NCI-H2107 treated with DMSO at 0.1 percent for 48 hours (cell line): Measurements from ENCODE around the gene F13A1.

Experiments used
- DNase-seq: peaks from one replicate; lab custom pipeline; 2025; ENCODE audit not compliant: unreplicated experiment; lab: John Stamatoyannopoulos, UW

Gene F13A1

DNA sequence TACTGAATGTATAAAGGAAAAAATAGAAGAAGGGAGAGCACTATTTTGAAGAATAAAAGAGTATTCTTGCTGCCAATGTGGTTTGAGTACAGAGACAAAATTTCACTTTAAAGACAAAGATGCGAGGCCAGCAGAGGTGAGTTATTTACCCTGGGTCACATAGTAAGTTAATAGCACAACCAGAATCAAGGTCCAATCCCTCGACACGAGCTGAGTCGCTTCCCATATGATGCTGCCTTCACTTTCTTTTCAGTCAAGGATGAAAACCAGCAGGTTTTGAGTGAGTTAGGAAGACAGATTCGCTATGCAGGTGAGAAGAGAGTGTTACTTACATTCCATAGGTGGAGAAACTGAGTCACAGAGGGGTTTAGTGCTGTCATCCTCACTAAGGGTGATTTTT, 75.8 kb downstream of the F13A1 start:
- DNase-seq, result no peak

DNA sequence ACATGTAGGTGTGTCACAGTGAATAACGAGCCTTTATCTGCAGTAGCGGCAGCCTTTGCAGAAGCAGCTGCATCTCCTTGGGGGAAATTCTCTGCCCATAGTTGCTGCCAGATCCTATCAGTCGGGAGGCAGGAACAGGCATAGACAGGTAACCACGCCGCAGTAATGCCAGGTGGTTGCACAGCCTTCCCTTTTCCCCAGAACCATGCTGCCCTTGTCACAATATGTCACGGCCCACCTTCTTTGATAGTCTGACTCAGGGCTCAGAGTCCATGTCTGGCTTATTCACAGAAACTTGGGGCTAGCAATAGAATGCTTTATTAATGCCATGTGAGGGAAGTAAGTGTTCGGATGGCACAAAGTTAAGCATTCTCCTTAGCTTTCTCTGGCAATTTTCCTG, 76.6 kb downstream of the F13A1 start:
- no peak for DNase-seq

DNA sequence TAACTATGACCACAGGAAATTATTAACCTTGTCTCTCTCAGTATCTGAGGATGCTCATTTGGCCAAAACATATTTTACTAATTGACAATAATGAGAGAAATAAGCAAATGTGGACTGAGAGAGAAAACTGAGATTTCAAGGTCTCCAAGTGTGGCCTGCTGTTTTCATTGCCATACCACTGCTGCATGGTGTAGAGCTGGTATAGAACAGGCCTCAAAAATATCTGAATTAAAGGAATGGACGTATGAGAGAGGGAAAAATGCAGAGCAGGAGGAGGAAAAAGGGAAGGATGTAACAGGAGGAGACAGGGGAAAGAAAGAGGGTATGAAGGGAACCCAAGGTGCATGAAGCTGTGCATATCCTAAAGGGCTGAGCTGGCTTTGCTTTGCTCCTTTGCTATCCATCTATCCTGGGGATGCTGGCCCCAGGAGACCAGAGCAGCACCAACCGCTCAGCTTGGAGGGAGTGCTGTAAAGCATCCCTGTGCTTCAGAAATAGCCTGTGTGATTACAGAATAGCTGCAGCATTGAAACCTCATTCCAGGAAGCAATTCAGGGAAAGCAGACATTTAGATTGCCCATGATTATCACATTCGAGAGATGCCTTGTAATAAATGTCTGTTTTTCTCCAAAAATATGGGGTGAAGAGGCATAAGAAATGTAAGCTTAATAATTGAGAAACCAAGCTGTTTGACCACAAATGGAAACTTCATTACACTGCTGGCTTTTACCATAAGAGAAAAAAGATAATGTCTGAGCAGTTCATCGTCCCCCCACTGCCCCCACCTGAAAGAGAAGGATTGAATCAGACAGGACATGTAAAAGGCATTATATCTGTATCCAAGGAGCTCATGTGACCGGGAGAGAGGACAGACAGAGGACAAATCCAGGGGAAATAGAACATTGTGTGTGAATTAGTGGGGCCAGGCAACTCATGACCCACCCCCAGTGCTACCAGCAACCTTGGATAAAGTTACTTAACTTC, 80.6 kb downstream of the F13A1 start:
- no peak for DNase-seq

DNA sequence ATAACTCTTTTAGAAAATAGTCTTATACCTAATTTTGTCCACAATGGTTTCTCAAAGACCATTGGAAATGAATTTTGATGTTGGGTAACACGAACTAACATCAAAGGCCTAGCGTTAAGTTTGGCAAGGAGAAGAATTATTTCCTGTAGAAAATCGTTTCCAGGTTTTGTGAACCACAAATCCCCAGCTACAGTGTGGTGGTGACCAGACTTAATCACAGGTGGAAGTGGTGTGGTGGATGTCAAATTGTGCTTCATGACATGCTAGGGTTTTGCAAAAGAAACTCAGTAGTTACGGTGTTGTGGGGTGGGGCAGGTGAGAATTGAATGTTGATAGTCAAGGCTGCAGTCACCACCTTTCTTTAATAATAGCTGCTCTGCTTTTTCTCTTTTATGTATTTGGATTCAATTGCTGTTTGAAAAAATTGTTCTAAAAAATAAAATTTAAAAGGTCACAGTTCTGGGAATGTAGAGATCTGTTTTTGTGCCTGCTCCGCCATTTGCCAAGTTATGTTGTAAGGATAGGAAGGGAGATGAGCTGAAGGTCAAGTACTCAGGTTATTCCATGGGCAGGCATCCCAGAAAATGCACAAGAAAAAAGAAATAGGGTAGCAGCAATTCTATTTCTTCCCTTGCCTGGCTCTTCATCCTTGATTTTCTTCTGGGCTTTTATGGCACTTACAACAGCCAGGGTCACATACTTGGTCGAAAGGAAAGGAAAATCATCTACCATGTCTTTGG, 83.6 kb downstream of the F13A1 start:
- no peak for DNase-seq

DNA sequence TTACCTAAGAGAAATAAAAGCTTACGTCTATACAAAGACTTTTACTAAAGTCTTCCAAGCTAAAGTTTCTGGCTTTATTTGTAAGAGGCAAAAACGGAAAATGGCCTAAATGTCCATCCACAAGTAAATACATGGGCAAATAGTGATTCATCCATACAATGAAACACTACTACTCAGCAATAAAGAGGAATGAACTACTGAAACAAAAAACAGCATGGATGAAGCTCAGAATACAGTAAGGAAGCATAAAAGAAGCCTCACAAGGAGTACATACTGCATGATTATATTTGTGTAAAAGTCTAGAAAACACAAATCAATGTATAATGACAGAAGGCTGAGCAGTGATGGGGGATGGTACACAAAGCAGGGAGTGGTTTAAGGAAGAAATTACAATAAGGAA, 84.7 kb downstream of the F13A1 start:
- DNase-seq, result no peak

DNA sequence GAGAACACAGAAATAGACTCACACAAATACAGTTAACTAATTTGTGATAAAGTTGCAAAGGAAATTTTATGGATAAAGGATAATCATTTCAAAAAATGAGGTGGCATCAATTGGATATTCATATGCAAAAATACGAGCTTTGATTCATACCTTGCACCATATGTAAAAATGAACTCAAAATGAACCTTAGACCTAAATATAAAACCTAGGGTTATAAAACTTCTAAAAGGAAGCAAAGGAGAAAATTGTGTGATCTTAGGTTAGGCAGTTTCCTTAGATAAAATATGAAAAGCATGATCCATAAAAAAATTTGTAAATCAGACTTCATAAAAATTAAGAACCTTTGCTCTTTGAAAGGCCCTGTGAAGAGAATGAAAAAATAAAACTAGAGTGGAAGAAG, 85.5 kb downstream of the F13A1 start:
- DNase-seq, result no peak

DNA sequence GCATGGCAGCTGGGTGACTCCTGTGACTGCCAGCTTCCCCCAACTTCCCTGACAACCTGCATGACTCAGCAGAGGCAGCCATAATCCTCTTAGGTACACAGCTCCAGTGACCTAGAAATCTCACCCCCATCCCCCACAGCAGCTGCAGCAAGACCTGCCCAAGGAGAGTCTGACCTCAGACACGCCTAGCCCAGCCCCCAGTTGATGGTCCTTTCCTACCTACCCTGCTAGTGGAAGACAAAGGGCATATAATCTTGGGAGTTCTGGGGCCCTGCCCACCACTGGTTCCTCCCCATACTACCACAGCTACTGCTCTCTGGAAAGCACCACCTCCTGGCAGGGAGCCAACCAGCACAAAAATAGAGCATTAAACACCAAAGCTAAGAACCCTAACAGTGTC, 90.2 kb downstream of the F13A1 start:
- DNase-seq, result no peak

DNA sequence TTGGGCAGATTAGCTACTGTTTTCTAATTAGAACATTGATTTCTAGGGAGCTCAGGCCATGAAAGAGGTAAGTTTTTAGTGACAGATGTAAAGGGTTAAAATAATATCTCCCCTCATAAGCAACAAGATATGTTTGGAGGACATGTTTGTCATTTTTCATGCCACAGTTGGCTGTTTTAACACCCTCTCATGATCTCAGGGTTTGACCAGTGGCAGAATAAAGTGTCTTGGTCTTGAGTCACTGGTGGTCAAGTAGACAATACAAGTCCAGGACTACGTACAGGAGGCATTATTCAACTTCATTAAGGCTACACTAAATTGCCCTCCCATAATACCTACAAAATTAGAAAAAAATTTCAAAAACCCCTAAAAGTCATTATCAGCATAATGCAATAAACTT, 92.6 kb downstream of the F13A1 start:
- DNase-seq, result no peak

DNA sequence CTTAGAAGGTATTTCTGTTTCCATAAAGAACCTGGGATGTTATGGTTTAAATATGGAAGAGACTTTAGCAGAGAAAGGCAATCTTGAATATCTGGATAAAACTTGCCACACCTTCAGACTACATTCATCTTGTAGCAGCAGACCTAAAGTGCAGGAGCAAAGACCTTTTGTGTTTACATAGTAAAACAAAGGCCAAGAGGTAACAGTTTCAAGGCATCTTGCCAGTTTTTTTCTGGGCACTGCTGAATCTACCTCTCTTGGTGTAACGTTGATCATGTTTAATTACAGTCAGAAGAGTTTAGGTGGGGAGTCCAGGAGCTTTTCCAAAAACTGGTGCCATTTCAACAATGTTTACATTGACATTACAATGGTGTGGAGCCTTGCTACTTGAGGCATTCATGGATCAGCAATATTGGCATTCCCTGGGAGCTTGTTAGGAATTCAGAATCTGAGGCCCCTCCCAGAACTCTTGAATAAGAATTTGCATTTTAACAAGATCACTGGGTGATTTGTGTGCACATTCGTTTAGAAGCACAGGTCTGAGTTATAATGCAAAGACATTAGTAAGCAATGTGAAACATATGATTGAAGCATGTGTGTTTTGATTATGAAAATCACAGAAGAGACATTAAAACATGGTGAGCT, 94.5 kb downstream of the F13A1 start:
- no peak for DNase-seq

DNA sequence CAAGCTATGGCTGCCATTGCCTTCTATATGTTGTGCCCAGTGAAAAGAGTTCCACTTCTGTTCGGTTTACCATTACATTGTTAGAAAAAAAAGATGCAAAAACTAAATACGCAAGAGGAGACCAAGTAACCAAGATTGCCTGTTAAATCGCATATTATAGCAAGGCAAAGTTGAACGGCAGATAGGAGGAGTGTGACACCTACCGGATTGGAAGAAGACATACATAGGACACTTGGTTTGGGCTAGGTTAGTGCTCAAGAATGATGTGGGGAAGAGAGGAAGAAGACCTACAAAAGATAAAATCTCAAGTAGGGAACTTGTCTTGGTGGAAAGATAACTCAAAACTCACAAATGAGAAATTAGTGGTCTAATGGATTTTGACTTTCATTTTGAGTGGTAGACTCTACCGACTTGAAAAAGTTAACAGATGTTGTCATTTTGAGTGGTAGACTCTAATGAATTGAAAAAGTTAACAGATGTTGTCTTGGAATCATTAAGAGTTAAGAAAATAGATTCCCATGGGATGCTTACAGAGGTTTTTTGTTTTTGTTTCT, 95.5 kb downstream of the F13A1 start:
- no peak for DNase-seq

DNA sequence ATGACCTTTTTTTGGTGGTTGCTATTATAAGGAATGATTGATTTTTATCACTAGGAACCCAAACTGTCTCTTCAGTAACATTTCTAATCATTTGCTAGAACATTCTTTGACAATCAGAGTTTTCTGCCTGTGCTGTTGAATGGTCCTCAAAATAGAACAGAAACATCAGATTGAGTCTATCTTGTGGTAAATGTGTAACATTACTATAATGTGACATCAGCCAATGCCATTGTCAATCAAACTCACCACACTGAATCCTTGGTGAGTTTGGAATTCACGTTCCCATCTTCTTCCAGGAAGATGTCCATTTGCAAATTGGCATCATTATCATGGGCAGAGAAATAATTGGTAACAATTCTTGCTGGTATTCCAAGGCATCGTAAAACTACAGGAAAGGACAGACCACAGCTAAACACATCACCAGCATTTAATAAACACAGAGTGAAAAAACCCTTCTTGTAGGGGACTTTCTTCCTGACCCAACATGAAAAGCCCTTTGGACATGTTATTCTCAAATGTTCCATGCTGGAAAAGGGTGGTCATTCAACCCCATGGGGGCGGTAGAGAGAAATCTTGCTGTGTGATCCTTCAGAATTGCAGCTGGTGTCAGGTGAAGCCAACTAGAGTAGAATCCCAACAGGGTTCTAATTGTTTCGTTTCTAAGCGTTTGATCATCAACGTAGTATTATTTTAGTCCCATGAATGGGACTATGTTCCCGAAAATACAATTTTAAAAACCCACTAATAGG, 98.5 kb downstream of the F13A1 start:
- no peak for DNase-seq

DNA sequence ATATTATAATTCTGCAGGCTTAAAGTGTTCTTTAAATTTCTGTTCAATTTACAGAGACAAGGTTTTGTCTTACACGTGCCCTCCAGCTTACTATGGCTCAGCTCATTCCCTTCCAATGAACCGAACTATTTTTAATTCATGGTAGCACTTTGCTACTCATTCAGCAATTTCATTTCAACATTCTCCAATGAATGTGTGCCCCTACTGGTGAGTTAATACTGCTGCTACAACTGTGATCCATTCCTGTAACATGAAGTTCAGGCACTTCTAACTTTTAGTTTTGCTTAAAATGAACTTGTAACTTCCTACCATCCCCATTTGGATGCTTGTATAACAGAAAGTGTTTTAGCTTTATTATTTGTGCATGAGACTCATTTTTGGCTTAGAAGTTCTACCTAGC, 99.7 kb downstream of the F13A1 start:
- DNase-seq, result no peak

DNA sequence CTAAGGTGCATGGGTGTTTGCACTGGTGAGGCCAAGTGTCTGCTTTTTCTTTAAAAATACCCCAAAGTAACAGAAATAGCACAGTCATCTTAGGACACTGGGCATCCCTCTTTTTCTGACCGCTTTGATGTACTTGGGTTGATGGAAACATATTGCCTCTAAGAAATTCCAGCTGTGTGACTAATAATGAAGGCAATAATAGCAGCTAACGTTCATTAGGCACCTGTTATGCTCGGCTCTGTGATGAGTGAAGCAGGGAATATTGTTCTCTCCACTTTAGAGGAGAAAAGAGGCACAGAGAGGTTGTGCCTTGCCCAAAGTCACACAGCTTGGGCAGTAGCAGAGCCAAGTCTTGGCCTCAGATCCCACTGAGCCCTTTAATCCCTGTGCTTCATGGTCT, 100.7 kb downstream of the F13A1 start:
- DNase-seq, result no peak

DNA sequence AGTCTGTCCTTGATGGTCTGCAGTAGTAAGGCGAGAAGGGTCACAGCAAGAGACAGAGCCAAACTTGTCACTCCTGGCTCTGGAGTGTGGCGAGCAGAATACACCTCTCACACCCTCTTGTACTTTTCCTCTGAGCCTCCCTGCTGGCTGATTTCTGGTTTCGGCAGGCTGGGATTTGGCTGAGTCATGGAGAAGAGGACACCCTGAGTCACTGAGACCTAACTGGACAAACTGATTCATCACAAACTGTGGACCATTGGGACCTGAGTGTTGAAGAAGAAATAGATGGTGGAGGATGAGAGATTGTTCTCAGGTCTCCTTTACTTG, 101.7 kb downstream of the F13A1 start:
- DNase-seq, result no peak

DNA sequence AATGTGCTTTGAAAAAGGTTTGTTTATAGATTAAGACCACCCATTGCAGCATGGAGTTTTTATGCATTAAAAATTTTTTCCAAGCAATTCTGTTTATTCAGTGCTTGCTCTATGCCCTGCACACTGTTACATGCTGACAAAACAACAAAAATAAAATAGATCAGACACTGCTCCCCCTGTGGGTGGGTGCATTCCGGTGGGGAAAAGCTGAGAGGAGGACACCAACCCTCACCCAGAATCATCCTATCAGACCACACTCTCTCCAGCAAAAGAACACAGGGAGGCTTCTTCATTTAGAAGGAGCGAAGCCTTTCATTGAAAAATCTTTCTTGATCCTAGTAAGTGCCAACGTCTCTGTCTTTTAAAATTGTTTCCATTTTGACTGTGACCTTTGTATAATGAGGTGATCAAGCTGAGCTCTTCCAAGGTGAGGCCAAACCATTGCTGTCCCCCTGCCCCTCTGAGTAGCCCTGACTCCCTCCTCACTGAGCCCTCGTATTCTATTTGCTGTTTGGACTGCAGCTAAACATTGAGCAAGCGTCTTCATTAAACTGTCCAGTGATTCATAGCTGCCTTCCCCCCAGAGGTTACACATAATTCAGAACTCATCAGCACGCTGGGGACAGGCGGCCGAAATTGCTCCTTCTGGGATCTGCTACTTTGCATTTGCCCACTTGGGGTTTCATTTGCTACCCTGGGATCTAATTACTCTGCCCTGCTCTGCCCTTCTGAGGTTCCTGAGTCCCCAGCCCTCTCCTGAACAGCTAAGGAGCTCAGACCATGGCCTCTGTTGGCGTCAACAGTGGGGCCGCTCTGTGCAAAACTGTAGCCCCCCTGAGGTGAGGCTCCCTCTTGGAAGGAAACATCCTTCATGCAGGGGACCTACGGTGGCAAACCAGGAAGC, 102.4 kb downstream of the F13A1 start:
- no peak for DNase-seq

DNA sequence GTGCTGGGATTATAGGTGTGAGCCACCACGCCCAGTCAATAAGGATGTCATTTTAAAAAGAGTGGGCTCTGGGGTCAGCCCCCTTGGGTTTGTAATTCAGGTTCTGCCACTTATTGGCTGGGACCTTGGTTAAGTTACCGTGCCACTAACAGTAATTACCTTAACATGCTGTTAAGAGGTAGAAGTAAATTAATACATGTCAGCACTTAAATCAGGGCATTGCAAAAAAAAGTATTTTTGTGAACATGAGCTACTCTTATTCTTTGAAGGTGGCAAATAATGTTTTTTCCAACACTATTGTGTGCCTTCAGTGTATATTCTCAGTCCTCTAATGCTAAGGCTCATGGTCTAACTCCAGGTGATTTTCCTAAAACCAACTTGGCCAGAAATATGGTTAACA, 109.5 kb downstream of the F13A1 start:
- DNase-seq, result no peak

DNA sequence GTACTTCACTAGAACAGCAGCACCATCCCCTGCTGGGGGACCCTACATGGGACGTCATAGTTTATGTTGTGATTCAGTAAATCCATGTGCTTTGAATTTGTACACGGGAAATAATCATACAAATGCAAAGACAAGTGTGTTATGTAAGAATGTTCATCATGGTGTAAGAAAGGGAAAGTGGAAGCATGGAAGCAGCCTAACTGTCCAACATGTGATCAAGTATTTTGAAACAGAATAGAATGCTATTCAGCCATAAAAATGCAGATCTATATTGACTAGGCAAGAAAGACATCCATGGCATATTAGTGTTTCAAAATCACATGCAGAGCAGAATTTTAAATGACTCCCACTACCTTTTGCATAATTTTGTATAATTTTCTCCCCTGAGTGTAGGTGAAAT, 117.6 kb downstream of the F13A1 start:
- no peak for DNase-seq

DNA sequence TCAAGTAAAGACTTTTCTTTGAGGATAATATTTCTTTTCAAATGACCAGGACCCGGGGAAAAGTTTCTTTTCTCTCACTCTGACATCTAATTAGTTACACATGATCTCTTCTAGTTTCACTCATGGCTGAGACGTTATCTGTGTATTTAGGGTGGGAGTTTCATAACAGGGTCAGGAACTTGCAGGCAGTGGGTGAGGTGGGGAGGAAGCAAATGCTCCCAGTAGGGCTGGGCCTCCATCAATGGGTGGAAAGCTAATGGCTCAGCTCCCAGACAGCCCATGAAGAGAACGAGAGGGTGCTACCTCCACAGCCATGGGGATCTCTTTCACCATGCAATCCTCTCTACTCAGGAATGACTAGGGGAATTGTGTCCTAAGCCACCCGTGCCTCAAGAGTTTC, 119.3 kb downstream of the F13A1 start:
- no peak for DNase-seq

DNA sequence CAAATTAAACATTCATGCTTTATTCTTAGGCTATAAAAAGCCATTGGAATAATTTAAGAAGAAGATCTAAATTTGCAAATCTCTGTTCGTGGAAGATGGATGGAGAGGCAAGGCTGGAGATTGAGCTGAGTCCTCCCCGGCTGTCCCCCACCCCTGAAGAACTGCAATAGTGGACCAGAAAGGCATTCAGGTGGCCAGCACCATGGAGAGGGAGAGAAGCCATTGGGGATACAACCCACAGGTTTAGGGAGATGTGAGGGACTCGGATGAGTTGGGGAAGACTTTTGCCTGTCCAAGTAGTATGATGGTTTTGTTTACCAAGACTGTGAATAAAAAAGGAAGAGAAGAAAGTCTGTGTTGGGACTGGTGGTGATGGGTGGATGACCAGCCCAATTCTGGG, 120.8 kb downstream of the F13A1 start:
- no peak for DNase-seq

DNA sequence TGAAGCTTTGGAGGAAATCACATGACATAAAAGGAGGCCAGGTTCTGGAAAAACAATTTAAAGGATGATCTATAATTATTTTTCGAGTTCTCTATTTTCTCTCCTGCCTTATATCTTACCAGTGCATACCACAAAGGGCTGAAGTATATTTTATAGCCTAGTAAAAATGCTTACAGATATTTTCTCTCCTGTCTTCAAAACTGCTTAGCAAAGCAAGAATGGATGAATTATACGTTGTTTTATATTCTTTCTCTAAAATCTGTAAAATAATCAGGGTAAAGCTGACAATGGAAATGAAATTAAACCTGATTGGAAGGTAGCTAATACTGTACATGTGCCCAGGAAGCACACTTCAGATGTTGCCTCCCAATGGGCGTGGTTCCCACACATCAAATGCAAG, 123.7 kb downstream of the F13A1 start:
- no peak for DNase-seq
